Skin epidermis (tissue), 12 donors: ENCODE measurements around the gene CNPY1.

Experiments used
- H3K27ac ChIP-seq, 21 experiments: fragments of 200-600 bp; sonication (generic) in 11 of 21; one replicate each; pipeline ENCODE4 v1.5.0; 2020; ENCODE audit warnings: mild to moderate bottlenecking in 3 of 21, inconsistent platforms in 2 of 21, moderate library complexity in 2 of 21
- H3K4me3 ChIP-seq, 7 experiments: fragments of 200-600 bp; sonication (generic) in 2 of 7; one replicate each; pipeline ENCODE4 v1.5.0; 2020; ENCODE audit warnings: inconsistent platforms in 2 of 7, mild to moderate bottlenecking in 2 of 7, moderate library complexity in 1 of 7

CNPY1 gene

DNA sequence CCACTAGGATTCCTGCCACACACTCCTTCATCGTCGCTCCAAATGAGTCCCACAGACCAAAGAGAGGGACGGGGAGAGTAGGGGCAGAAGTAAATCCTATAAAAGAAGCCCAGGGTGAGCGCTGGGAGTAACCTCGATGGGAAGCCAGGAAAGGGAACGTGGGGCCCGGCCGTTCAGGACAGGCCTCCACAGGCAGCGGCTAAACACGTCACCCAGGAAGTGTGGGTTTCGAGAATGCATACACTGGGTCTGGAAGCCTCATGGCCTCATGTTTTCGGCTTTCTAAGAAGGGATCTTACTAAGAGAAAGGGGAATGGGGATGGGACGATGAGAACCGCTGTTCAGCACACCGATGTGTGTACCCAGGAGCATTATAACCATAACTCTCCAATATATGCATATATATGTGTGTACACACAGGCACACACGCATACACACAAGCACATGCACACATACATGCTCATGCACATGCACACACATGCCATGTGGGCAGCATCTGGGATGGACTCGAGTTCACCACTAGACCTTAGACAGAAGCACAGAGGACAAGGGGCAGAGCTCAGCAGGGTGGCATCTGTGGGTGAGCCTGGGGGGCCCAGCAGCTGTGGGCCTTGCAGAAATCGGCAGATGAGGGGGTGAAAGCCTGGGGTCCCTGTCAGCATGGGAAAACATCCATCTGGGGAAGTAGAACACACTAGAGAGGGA lies 14.8 kb upstream of the CNPY1 start:
- Histone ChIP-seq H3K4me3 (no peak overlapping the region), H3K27ac (no peak overlapping the region)

DNA sequence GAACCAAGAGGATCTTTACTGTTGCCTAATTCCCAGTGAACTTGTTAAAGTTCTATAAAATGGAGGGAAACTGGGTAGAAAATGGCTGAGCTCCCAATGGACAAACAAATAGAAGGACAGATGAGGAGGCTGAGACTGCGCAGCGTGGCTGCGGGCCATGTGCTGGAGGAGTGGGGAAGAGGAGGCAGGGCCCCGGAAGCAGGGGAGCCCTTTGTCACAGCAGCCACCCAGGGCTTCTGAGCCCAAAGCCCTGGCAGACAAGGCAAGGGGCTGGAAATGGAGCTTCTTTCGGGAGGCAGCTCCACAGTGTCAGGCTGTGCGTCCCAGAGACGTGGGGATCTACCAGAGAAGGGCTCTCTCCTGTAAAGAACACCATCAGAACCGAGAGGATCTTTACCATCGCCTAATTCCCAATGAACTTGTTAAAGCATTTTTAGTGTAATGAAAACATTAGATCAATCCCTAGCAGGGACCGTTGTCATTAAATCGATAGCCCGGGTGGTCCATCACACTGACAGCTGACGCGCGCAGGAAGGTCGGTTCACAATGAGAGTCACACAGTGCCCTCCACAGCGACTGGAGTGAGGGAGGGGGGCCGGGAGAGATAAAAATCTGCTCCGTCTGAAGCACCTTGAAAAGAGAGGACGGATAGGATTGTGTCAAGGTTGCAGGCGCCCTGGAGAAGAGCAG lies 14.0 kb upstream of the CNPY1 start:
- H3K4me3 ChIP-seq, result no peak overlapping the region
- no peak overlapping the region for H3K27ac ChIP-seq

DNA sequence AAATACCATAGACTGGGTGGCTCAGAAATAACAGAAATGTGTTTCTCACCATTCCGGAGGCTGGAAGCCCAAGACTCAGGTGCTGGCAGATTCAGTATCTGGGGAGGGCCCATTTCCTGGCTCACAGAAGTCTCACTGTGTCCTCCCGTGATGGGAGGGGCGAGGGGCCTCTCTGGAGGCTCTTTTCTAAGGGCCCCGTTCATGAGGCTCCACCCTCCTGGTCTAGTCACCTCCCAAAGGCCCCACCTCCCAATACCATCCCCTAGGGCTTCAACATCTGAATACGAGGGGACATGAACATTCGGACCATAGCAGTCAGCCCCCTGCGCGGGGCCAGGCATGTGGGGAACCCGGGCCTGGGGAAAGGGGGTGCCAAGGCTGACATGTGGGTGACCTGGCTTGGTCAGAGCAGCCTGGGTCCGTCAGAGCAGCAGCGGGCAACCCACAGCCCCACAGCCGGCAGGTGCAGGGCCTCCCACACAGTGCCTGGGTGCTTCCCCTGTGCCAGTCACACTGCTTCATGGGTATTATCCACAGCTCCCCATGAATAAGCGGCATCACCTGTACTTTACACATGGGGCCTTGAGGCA lies 13.3 kb upstream of the CNPY1 start:
- Histone ChIP-seq H3K4me3 (no peak overlapping the region), H3K27ac (no peak overlapping the region)

GRCh38 chr7:155558961-155559360 lies 12.6 kb upstream of the CNPY1 start:
- no peak overlapping the region for H3K4me3 ChIP-seq
- no peak overlapping the region for H3K27ac ChIP-seq

DNA sequence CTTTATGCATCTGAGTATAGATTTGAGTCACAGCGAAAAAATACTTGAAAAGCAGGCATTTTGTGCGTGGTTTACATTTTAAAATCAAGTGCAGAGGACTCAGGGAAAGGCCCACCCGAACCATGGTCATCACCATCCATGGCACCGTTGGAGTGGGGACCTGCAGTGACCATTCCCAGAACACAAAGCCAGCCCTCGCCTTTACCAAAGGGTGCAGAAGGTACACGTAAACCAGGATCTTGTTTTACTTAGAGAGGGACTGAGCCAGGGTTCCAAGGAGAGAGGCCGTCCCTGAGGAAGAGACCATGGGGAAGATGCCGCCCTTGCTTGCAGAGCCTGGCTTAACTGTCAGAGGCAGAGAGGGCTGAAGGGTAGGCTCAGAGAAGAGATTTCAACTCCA lies 12.0 kb upstream of the CNPY1 start:
- no peak overlapping the region for H3K27ac ChIP-seq
- H3K4me3 ChIP-seq, result no peak overlapping the region

GRCh38 chr7:155557778-155558177 lies 11.4 kb upstream of the CNPY1 start:
- H3K27ac ChIP-seq, result no peak overlapping the region

DNA sequence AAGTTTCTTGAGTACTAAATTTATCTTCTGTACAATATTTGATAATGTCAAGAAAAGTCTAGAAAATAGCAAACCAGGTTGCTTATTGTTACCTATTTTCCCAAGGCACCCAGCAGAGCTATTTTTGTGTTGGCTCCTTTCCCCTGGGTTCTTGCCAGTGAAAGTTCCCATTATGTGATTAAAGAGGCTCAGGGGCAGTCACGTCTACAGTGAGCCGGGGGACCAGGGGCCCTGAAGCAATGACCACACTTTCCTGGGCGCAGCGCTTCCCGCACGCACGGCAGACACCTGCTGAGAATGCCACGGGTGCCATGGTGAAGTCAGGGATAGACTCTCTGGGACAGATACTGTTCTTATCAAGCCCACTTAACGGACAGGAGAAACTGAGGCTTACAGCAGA lies 10.4 kb upstream of the CNPY1 start:
- H3K4me3 ChIP-seq, result no peak overlapping the region
- no peak overlapping the region for H3K27ac ChIP-seq

More at GRCh38 chr7:155557778-155558177, 11.4 kb upstream of the CNPY1 start:
- no peak overlapping the region for H3K4me3 ChIP-seq

GRCh38 chr7:155555116-155555695 lies 8.8 kb upstream of the CNPY1 start:
- Histone ChIP-seq H3K4me3 (no peak overlapping the region), H3K27ac (no peak overlapping the region)

DNA sequence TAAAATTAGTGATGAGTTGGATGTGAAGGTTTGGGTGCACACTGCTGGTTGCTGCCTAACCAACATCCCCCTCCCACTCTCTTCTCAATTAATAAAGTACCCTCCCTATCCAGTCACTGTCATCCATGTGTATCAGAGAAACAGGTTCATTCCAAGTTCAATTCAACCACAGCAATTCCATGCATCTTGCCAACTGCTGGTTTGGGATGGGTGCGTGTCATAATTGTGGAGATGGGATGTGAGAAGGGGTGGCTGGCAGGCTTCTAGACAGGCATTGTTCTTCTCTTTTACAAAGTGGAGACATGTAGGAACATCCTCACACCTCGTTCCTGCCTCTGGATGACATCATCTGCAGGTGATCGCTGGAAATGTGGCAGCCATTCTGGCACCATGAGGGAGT lies 7.5 kb upstream of the CNPY1 start:
- H3K27ac ChIP-seq, result no peak overlapping the region
- no peak overlapping the region for H3K4me3 ChIP-seq

DNA sequence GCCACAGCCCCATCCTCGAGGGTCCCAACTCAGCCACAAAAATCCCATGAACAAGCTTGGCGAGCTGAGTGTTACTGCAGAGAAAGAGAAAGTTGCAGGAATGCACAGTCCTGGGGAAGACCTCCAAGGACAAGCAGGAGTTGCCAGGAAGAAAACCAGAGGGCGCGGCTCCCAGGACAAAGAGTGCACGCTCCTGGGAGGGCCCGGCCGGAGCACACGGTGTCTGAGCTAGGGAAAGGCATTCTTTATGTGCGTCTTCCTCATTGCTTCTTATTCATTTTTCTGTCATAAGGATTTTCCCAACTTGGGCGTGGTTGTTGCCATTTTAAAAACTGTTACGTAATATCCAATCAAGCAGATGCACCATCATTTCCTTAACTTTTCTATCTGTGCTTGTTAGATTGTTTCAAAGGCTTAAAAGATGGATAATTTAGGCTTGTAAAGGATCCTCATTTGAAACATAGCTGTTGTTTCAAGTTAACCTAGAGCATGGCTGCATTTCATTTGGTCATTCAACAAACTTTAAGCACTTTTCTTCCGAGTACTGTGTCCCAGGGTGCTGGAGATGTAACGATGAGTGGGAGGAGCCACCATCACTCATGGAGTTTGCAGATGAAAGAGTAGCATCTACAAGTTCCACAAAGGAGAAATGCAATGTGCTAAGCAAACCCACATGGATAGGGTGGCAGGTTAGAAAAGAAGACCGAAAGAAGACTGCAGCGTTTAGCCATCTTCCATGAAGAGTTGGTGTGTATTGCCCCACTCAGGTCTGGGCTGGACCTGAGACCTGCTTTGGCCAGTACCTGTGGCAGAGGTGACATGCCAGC lies 5.6 kb upstream of the CNPY1 start:
- H3K27ac ChIP-seq, result no peak overlapping the region
- no peak overlapping the region for H3K4me3 ChIP-seq

- H3K4me3 ChIP-seq, result no peak overlapping the region
- no peak overlapping the region for H3K27ac ChIP-seq
These were observed 4.6 kb upstream of the CNPY1 start for GRCh38 chr7:155550916-155551315.

- Histone ChIP-seq H3K4me3 (no peak overlapping the region), H3K27ac (no peak overlapping the region)
These were observed 2.9 kb upstream of the CNPY1 start for GRCh38 chr7:155549226-155549625.

DNA sequence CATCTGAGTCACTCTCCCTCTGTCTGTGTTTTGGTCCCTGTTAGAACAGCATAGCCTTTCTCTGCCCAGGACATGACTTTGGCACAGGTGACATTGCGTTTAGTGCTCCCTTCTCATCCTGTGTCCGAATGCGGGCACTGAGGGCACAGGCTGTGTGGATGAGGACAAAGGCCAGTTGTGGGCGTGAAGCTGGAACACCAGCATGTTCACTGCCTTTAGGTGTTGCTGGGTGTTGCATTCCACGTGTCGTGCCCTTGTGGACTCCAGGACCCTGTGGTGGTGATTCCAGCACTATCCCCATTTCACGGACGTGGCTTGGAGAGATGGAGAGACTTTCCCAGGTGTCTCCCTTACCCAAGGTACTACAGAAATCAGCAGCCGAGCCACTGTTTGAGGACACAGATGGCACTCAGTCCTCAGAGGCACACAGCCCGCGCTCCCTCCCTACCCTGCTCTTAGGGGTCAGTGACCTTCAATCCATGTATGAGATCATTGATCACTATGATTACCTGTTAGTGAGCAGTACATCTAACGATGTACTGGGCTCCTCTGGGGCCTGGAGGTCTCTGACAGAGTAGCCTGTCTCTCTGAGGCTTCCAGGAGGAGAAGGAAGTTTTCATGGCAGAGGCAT lies 917 bp upstream of the CNPY1 start:
- no peak overlapping the region for H3K27ac ChIP-seq
- H3K4me3 ChIP-seq, result no peak overlapping the region

GRCh38 chr7:155545348-155545747 lies 1.0 kb downstream of the CNPY1 start:
- no peak overlapping the region for H3K27ac ChIP-seq
- H3K4me3 ChIP-seq, result no peak overlapping the region

GRCh38 chr7:155544485-155544884 lies 1.9 kb downstream of the CNPY1 start:
- no peak overlapping the region for H3K27ac ChIP-seq

DNA sequence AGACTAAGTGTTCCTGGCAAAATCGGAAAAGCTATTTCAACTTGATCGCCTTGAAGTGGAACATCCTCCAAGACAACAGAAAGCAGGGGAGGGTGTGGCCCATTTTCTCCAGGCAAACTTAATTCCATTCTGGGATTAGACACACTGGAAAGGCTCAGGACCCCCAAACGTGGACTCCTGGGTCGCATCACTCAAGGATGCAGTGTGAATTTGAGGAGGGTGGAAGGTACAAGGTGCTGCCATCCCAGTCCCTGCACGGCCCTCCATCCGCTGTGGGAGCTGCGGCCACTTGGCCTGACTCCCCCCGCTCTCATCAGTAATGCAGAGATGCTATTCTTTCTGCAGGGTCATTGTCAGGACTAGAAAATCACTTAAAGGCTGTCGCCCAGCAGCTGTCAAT lies 2.4 kb downstream of the CNPY1 start:
- no peak overlapping the region for H3K4me3 ChIP-seq
- H3K27ac ChIP-seq, result no peak overlapping the region

More at GRCh38 chr7:155544485-155544884, 1.9 kb downstream of the CNPY1 start:
- H3K4me3 ChIP-seq, result no peak overlapping the region

DNA sequence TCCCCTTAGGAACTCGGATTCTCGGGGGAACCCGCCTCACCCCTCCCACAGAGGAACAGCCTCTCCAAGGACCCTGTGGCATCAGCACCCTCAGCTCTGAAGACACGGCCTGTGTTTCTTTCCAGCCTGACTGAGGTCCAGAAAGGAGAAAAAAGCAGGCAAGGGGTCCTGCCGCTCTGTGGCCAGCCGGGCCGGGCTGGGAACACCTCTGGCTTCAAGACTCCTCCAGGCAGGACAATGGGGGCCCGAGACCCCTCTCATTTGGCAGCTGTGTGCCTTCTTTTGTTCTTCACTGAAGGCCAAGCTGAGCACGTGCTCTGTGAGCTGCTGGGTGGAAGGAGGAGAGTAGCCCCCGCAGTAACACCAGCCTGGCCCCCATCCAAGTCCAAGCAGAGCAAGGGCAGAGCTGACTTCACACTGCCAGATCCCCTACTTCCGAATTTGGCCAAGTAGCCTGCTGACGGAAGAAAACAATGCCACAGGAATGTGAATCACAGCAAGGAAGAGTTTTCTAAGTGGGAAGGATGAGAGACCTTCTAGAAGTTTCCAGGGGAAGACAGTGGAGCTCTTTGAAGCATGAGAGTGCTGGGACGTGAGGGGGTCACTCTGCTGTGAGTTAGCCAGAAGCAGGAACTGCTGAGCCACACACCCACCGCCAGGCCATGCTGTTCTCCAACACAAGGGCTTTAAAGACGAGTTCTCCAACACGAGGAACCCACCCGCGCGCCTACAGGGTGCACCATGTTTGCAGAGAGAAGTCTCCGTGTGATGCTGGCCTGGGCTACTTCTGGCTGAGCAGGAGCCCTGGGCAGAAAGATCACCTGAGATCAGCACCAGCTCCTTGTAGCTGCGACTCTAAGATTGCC lies 3.1 kb downstream of the CNPY1 start:
- Histone ChIP-seq H3K27ac (no peak overlapping the region), H3K4me3 (no peak overlapping the region)

DNA sequence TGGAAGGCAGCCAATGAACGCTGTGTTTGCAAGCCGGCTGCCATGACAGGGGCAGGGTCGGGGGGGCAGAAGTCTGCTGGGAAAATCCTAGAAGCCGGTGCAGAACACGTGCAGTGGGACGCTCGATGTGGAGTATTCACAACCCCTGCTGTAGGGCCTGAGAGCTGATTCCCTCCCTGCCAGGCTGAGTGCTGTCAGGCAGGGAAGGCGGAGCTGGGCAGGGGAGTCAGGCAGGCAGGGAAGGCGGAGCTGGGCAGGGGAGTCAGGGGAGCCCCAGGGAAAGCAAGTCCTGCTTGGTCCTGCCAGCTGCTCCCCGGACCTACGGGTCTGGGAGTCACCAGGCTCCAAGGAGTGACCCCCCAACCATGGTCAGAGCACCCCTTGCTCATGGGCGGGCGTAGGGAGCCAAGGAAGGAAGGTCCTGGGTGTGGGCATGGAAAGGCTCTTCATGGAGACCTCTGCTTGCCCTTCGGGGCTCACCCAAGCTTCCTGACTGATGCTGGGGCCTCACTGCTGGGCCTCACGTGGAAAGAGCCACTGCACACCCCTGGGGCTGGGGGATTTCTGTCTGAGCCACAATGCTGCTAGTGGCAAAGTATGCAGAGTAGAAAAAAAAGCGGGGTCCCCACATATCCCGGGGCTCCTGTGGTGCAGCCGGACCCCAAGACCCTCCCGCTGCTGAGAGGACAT lies 4.2 kb downstream of the CNPY1 start:
- no peak overlapping the region for H3K4me3 ChIP-seq
- H3K27ac ChIP-seq, result no peak overlapping the region
